GM18907 (cell line): Measurements from ENCODE around the gene KCNN1.
"Not testable (repeated sequence)": the region's sequence is repeated elsewhere in the genome, so short reads cannot be mapped to it uniquely, and the experiment has no call there.

ENCODE experiments used
- ATAC-seq: cut with Tn5 transposase; IDR thresholded peaks from one replicate; pipeline ENCODE4 v1.9.1; 2021; ENCODE audit warnings: mild to moderate bottlenecking, moderate library complexity; ENCODE audit not compliant: unreplicated experiment

The KCNN1 gene

GRCh38 chr19:17966550-17967256 lies at the start of gene KCNN1:
TSS of gene KCNN1 (plus strand) at chr19:17967107. CDS start at chr19:17973889, 6,782 bp downstream.
- no peak for ATAC-seq

- ATAC-seq, result not testable (repeated sequence)
These were observed 48.8 kb upstream of the KCNN1 start for GRCh38 chr19:17918151-17918550.

GRCh38 chr19:17919122-17919521 lies 47.8 kb upstream of the KCNN1 start:
- not testable (repeated sequence) for ATAC-seq

- ATAC-seq, result no peak
These were observed 46.4 kb upstream of the KCNN1 start for GRCh38 chr19:17920527-17920926.

- ATAC-seq, result no peak
These were observed 44.8 kb upstream of the KCNN1 start for GRCh38 chr19:17922138-17922537.

- no peak for ATAC-seq
These were observed 40.9 kb upstream of the KCNN1 start for GRCh38 chr19:17926044-17926443.

GRCh38 chr19:17929056-17929455 lies 37.9 kb upstream of the KCNN1 start:
- ATAC-seq, result no peak

- no peak for ATAC-seq
These were observed 35.2 kb upstream of the KCNN1 start for GRCh38 chr19:17931532-17932191.

- ATAC-seq, result peak; percentile 78
These were observed 34.2 kb upstream of the KCNN1 start, which contains the start of gene CCDC124 for GRCh38 chr19:17932485-17933338. TSS of gene CCDC124 (plus strand) at chr19:17933015. CDS start at chr19:17936421, 3,406 bp downstream.

GRCh38 chr19:17933414-17934129 lies 33.3 kb upstream of the KCNN1 start:
- no peak for ATAC-seq

GRCh38 chr19:17936379-17936778 lies 30.5 kb upstream of the KCNN1 start:
- ATAC-seq, result no peak

- ATAC-seq, result no peak
These were observed 29.5 kb upstream of the KCNN1 start for GRCh38 chr19:17937371-17937900.

- ATAC-seq, result peak; percentile 51
These were observed 28.6 kb upstream of the KCNN1 start for GRCh38 chr19:17938092-17938845.

- no peak for ATAC-seq
These were observed 24.7 kb upstream of the KCNN1 start for GRCh38 chr19:17942181-17942580.

- no peak for ATAC-seq
These were observed 24.2 kb upstream of the KCNN1 start for GRCh38 chr19:17942582-17943273.

- no peak for ATAC-seq
These were observed 23.4 kb upstream of the KCNN1 start for GRCh38 chr19:17943274-17944221.

- ATAC-seq, result no peak
These were observed 22.6 kb upstream of the KCNN1 start for GRCh38 chr19:17944301-17944700.
